HG02798 (cell line): ENCODE measurements around the gene APBB1.

Source experiments
- ATAC-seq: cut with Tn5 transposase; IDR thresholded peaks from one replicate; pipeline ENCODE4 v1.9.1; 2021; ENCODE audit warnings: mild to moderate bottlenecking; ENCODE audit not compliant: unreplicated experiment, poor library complexity

The APBB1 gene

DNA sequence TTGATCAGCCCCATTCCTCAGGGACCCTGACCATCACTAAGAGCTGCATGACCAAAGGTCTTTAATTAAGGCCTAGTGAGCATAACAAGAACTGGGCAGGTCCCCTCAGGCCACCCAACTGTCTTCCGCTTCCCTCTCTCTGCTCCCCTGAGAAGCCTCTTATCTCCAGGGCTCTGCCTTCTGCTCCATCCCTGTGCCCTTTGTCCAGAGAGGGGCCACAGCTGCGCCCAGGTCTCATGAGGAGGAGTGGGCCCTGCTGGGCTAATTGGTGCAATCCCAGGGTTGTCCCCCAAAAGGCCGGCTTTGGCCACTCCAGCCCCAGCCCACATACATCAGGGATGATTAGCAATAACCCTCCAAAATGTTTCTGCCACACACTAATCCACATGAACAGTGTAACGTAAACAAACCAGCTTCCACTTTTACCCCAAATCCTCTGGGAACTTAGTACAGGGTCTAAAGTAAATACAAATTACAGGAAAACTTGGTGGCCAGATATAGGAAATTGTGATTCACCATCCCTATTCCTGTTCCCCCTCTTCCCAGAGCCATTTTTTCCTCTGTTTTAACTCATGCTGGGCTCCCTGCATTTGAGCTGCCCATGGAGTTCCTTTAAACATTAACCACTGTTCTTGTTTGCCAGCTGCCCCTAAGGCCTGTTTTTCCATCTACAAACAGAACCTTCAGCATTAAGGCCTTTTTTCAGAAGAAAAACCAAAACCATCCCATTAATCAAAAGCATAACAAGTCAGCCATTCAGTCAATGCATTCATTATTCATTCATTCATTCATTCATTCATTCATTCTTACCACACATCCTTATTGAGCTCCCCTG lies 64.0 kb downstream of the APBB1 start:
- ATAC-seq, result no peak

GRCh38 chr11:6353367-6353987 lies 65.4 kb downstream of the APBB1 start:
- peak; percentile 79 for ATAC-seq

GRCh38 chr11:6351782-6352382 lies 67.0 kb downstream of the APBB1 start:
- ATAC-seq, result no peak

GRCh38 chr11:6350486-6350885 lies 68.4 kb downstream of the APBB1 start:
- no peak for ATAC-seq

DNA sequence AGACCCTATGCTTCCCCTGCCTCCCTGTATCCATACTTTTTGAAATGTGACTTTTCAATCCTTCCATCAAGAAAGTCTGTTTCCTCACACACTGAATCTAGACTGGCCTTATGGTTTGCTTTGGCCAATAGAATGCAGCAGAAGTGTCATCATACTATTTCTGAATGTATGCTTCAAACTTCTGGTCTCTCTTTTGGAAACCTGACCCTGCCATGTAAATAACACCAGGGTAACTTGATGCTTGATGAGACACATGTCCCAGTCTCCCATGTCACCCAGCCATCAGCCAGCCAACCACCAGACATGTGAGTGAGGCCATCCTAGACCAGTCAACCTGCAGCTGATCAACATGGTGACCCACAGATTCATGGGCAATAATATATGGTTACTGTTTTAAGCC lies 68.9 kb downstream of the APBB1 start:
- no peak for ATAC-seq

DNA sequence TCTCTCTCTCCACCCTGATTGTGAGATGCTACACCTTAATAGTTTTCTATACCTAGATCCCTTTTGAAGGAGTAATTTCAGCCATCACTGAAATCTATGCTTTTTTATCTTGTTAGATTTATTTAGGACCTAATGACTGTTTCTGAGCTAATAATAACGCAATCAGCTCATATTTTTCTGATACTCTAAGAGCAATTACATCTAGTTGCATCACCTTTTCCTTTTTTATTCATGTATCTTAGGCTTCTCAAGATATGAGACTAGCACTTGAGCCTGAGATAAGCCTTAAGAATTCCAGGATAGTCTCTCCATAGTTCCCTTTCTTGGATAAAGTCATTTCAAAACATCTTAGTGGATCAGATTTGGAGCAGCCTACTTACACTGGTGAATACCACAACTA lies 73.5 kb downstream of the APBB1 start:
- ATAC-seq, result no peak
